Mucosa of stomach (tissue), 1 donor: Measurements from ENCODE around the gene DTX1.

ENCODE experiments used
- H3K27me3 ChIP-seq: one replicate; pipeline ENCODE4 v1.7.0; 2013; ENCODE audit warnings: mild to moderate bottlenecking, low read length; ENCODE audit not compliant: control insufficient read depth, insufficient read depth
- H3K36me3 ChIP-seq: one replicate; pipeline ENCODE4 v1.7.0; 2013; ENCODE audit warnings: low read length; ENCODE audit not compliant: control insufficient read depth, insufficient read depth
- H3K4me1 ChIP-seq: one replicate; pipeline ENCODE4 v1.7.0; 2013; ENCODE audit warnings: mild to moderate bottlenecking, low read length; ENCODE audit not compliant: control insufficient read depth, insufficient read depth
- H3K4me3 ChIP-seq: one replicate; pipeline ENCODE4 v1.7.0; 2013; ENCODE audit warnings: low read length
- H3K9ac ChIP-seq: one replicate; pipeline ENCODE4 v1.7.0; 2013; ENCODE audit warnings: mild to moderate bottlenecking, low read length, moderate library complexity
- H3K9me3 ChIP-seq: one replicate; pipeline ENCODE4 v1.7.0; 2013; ENCODE audit warnings: mild to moderate bottlenecking, low read length, moderate library complexity; ENCODE audit not compliant: control insufficient read depth
- donor health status: Pancreatic carcinoma.

The DTX1 gene

DNA sequence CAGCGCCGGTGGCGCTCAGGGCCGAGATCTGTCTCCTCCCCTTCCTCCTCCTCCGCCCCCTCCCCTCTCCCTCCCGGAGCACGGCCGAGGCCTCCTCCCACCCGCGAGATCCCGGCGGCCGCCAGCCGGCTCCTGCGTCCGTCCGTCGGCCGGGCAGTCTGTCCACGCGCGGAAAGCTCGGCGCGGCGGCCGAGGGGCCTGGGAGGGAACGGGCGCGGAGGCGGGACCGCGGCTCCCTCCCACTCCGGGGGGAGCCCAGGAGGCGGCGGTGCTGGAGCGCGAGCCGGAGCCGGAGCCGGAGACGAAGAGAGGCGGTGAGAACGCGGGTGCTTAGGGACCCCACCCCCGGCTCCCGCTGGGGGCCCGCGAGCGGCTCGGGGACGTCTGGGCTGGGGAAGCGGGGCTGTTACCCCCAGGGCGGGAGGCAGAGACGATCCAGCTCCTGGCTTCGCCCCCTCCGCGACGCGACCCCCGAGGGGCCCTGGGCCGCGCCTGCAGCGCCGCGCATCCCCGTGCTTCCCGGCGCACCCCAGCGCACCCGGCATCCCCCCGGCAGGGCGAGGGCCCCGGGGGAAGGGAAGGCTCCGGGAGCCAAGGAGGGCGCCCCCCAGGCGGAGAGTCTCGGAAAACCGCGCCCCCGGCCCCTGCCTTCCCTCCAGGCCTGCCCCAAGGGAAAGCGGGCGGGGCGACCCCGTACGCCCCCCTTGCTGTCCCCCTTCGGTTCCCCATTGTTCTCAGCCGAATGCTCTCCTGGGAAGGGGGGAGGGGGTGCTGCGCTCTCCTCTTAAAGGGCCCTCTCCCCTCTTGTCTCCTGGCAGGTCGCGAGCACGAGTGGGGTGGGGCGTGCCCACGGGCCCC is at the start of gene DTX1:
Gene DTX1 (plus strand): TSS at position 100 of the 858 bp plus-strand sequence. CDS start 1,463 bp downstream, outside the sequence.
- Histone ChIP-seq H3K4me1 (peaks cover 3% of the 10 kb centered on the region), H3K9me3 (no peaks in the 10 kb centered on the region), H3K4me3 (no peak within 1 kb of the TSS), H3K27me3 (peaks cover 38% of the 10 kb centered on the region), H3K9ac (no peak within 1 kb of the TSS), H3K36me3 (no peaks in the 10 kb centered on the region)

DNA sequence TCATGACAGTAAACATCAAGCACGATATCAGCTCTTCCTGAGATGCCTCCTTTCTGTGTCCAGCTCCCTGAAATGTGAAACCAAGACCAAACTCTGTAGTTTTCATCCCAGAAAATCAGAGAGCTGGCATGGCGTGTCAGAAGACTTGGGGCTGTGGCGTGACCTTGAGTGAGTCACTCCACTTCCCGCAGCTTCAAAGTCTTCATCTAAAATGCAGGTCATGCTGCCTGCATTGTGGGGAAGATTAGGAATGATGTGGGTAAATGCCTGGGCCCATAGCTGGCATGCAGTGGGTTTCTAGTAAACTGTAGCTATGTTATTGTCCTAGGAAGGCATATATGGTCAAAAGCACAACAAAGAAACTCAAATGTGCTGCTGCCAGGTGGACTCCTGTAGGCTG is 49.4 kb upstream of the DTX1 start:
- H3K9me3 ChIP-seq, result no peaks in the 10 kb centered on the region
- no peaks in the 10 kb centered on the region for H3K36me3 ChIP-seq
- no peaks in the 10 kb centered on the region for H3K4me1 ChIP-seq
- H3K27me3 ChIP-seq, result no peaks in the 10 kb centered on the region
- no peak overlapping the region for H3K9ac ChIP-seq
- no peak overlapping the region for H3K4me3 ChIP-seq

DNA sequence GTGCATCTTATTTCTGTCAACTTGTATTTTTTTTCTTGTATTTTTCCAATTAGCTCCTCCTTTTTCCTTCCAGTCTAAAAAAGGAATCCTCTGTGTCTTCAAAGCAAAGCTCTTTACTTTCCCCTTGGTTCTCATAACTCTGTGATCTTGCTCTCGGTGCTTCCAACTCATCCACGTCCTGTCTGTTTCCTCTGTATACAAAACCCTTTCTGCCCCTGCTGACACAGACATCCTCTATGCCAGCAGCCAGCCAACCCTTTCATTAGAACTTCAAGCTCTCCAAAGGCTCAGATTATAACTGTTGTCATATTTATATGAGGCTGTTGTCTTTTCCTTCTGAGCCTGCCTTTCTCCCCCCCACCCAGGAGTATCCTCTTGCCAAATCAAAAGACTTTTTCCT is 45.8 kb upstream of the DTX1 start:
- no peak overlapping the region for H3K4me3 ChIP-seq
- H3K9ac ChIP-seq, result no peak overlapping the region
- H3K4me1 ChIP-seq, result no peaks in the 10 kb centered on the region
- no peaks in the 10 kb centered on the region for H3K9me3 ChIP-seq
- no peaks in the 10 kb centered on the region for H3K27me3 ChIP-seq
- no peaks in the 10 kb centered on the region for H3K36me3 ChIP-seq

DNA sequence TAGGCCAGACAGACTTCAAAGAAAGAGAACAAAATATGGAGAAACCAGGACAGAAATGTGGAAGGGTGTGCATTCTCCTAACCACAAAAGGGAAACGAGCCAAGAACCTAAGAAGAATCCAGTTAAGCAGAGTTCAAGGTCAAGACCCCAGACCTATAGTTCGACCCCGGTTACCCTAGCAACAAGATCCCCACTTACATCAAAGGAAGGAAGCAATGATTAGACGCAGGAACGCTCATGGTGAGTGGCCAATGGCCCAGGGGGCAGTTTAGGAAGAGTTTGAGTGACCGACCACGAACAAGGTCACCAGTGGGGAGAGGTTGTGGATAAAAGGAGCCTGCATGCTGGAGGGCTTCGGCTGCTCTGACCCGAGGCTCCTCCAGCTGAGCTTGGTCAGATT is 42.0 kb upstream of the DTX1 start:
- Histone ChIP-seq H3K9ac (no peak overlapping the region), H3K9me3 (no peaks in the 10 kb centered on the region), H3K36me3 (no peaks in the 10 kb centered on the region), H3K4me3 (no peak overlapping the region), H3K27me3 (no peaks in the 10 kb centered on the region), H3K4me1 (no peaks in the 10 kb centered on the region)

- Histone ChIP-seq H3K9me3 (no peaks in the 10 kb centered on the region), H3K4me1 (no peaks in the 10 kb centered on the region), H3K9ac (no peak overlapping the region), H3K27me3 (no peaks in the 10 kb centered on the region), H3K4me3 (no peak overlapping the region), H3K36me3 (no peaks in the 10 kb centered on the region)
Measured at GRCh38 chr12:113016796-113017195, 39.7 kb upstream of the DTX1 start.

- H3K36me3 ChIP-seq, result no peaks in the 10 kb centered on the region
- no peaks in the 10 kb centered on the region for H3K4me1 ChIP-seq
- H3K27me3 ChIP-seq, result no peaks in the 10 kb centered on the region
- H3K9me3 ChIP-seq, result no peaks in the 10 kb centered on the region
- H3K9ac ChIP-seq, result no peak overlapping the region
- no peak overlapping the region for H3K4me3 ChIP-seq
Measured at GRCh38 chr12:113019025-113019424, 37.5 kb upstream of the DTX1 start.

GRCh38 chr12:113021500-113021899 is 35.0 kb upstream of the DTX1 start:
- Histone ChIP-seq H3K4me3 (no peak overlapping the region), H3K9ac (no peak overlapping the region), H3K27me3 (no peaks in the 10 kb centered on the region), H3K4me1 (no peaks in the 10 kb centered on the region), H3K9me3 (no peaks in the 10 kb centered on the region), H3K36me3 (no peaks in the 10 kb centered on the region)

GRCh38 chr12:113022563-113023297 is 33.8 kb upstream of the DTX1 start:
- H3K9ac ChIP-seq, result no peak overlapping the region
- H3K4me1 ChIP-seq, result no peaks in the 10 kb centered on the region
- no peak overlapping the region for H3K4me3 ChIP-seq

GRCh38 chr12:113027726-113028125 is 28.8 kb upstream of the DTX1 start:
- H3K27me3 ChIP-seq, result no peaks in the 10 kb centered on the region
- no peaks in the 10 kb centered on the region for H3K9me3 ChIP-seq
- no peak overlapping the region for H3K4me3 ChIP-seq
- no peaks in the 10 kb centered on the region for H3K4me1 ChIP-seq
- H3K9ac ChIP-seq, result no peak overlapping the region
- H3K36me3 ChIP-seq, result no peaks in the 10 kb centered on the region

More at GRCh38 chr12:113022563-113023297, 33.8 kb upstream of the DTX1 start:
- no peaks in the 10 kb centered on the region for H3K9me3 ChIP-seq
- no peaks in the 10 kb centered on the region for H3K36me3 ChIP-seq
- no peaks in the 10 kb centered on the region for H3K27me3 ChIP-seq

GRCh38 chr12:113030875-113031525 is 25.5 kb upstream of the DTX1 start:
- no peaks in the 10 kb centered on the region for H3K36me3 ChIP-seq

DNA sequence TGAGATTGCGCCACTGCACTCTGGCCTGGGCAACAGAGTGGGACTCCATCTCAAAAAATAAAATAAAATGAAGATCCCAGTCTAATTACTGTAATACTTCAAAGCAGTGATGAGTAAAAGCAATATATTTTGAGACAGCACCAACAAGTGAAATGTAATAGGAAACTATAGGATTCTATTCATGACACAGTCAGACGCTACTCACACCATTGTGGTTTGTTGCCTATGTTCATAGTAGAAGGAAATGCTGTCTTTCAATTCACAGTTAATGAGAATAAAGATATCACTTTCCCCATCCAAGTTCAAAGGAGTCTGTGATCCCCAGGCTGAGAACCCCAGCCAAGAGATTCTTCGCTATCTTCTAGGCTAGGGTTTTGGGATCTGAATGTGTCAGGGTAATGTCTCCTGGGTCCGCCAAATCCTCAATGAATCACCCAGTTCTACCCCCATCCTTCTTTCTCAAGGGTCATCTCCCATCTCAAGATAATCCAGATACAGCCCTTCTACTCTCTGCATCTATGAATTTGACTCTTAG is 16.6 kb upstream of the DTX1 start:
- Histone ChIP-seq H3K9ac (no peak overlapping the region), H3K36me3 (no peaks in the 10 kb centered on the region), H3K27me3 (no peaks in the 10 kb centered on the region), H3K4me1 (peaks cover 4% of the 10 kb centered on the region), H3K9me3 (no peaks in the 10 kb centered on the region), H3K4me3 (no peak overlapping the region)

More at GRCh38 chr12:113030875-113031525, 25.5 kb upstream of the DTX1 start:
- Histone ChIP-seq H3K9ac (no peak overlapping the region), H3K27me3 (no peaks in the 10 kb centered on the region), H3K4me3 (no peak overlapping the region), H3K9me3 (no peaks in the 10 kb centered on the region), H3K4me1 (no peaks in the 10 kb centered on the region)
